Measurements from ENCODE around the gene EIF2B5.
A peak's percentile ranks its signal among the peaks of the same experiment; 100 is the strongest.
"Not testable (repeated sequence)": the region's sequence is repeated elsewhere in the genome, so short reads cannot be mapped to it uniquely, and the experiment has no call there.

The EIF2B5 gene

DNA sequence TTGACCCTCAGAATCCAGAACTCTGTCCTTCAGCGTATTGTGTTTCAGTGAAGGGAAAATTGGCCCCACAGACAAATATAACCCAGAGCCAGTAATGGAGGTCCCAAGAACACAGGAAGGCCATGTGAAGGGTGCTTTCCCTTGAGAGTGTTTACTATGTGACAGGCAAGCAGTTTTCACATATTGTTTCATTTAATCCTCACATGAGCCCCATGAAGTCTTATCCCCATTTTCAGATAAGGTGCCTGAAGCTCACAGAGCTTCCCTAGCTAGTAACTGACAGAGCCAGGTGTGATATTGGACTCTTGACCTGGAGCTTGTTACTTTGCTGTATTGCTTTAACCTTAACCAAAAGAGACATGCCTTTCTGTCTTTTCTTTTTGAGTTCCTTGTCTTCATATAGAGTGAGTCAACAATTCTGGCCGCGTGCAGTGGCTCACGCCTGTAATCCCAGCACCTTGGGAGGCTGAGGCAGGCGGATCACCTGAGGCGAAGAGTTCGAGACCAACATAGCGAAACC, 10.7 kb downstream of the EIF2B5 start:
- DNase-seq (ENCODE audit: low read depth), result no peak

DNA sequence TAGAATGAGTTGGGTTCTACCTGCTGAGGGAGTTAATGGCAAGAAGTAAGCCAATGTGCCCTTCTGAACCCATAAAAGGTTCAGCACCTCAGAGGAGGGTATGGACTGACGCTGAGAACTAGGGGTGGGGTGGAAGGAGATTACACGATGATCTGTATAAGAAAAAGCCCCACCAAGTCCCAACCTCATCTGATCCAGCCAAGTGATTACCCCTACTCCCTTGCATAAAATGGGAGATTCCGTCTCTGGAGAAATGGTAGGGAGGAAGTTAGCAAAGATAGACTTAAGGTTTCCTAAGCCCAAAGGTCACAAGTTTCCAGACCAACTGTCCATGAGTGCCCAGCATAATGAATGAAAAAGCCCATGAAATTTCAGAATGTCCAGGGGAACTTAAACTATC, 12.9 kb downstream of the EIF2B5 start:
- no peak for DNase-seq (ENCODE audit: low read depth)

DNA sequence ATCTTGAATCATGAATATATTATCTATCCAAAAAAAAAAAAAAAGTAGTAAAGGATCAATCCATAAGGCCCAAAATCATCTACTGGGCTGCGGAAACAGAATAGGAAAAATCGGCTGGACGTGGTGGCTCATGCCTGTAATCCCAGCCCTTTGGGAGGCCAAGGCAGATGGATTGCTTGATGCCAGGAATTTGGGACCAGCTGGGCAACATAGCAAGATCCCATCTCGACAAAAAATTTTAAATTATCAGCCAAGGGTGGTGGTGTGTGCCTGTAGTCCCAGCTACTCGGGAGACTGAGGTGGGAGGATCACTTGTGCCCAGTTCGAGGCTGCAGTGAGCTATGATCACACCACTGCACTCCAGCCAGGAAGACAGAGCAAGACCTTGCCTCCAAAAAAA, 14.0 kb downstream of the EIF2B5 start:
- DNase-seq (ENCODE audit: low read depth), result no peak

DNA sequence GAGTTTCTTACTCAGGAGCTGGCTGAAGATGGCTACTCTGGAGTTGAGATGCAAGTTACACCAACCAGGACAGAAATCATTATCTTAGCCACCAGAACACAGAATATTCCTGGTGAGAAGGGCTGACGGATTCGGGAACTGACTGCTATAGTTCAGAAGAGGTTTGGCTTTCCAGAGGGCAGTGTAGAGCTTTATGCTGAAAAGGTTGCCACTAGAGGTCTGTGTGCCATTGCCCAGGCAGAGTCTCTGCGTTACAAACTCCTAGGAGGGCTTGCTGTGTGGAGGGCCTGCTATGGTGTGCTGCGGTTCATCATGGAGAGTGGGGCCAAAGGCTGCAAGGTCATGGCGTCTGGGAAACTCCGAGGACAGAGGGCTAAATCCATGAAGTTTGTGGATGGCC, 14.6 kb downstream of the EIF2B5 start:
- DNase-seq (ENCODE audit: low read depth), result not testable (repeated sequence)

DNA sequence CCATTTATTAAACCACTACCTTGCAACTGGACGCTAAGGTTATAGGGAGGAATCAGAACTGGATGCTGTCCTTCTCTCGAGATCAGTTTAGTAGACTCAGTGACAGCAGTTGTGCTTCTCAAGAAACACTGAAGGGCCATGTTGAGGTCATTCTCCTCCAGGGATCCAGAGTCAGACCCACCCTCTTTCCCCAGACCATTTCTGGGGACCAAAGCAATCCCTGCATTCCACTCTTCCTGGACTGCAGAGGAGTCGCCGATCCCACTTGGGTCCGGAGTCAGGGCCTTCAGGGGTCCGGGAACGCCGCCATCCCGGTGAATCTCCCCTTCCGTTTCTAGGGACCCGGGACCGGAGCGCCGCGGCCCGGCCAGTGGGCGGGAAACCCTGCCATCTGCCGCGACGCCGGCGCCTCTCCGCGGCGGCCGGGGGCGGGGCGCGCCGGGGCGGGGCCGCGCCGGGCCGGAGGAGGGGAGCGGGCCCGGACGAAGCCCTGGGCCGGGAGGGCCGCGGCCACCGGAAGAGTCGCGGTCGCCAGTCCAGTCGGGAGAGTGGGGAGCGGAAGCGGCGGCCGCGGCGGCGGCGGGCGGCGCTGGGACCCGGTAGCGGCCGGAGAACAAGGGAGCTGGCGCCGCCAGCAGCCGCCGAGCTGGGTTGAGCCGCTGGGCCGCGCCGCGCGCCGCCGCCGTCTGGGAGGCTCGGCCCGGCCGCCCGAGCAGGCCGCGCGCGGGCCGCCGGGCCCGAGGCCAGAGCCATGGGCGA, 19.9 kb downstream of the EIF2B5 start, which contains the start of gene DVL3:
DVL3 (plus strand) TSS at position 493 of the 759 bp plus-strand sequence; CDS start at position 752, 259 bp downstream.
- DNase-seq (ENCODE audit: low read depth), result peak; percentile 38

DNA sequence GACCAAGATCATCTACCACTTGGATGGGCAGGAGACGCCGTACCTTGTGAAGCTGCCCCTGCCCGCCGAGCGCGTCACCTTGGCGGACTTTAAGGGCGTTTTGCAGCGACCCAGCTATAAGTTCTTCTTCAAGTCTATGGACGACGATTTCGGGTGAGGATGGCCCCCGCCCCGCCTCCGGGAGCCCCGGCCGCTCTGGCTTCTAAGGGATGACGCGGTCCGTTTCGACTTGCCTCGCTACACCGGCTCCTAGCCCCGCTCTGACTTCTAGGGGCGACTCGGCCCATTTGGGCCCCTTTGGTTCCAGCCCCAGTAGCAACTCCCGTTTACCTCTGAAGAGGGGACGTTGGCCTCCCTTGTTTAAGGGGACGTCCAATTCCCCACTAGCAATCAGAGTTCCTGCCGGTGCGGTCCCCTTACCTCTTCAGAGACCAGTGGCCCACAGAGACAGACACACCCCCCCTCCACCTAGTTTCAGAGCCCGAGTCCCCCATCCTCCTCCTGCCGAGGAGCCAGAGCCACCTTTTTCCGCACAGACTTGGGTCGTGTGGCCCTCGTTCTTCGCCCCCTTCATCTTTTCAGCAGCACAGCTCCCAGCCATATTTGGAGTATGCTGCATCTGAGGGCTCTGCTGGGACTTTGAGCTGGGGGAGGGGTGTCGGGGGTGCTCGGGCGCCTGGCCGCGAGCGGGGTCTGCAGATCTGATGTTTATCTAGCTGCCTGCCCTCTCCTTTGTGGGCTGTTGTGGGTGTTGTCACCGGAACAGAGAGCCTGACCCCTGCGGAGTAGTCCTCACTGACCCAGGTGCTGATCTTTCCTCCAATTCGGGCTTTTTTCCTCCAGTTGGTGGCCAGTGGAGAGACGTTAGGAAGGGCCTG, 20.7 kb downstream of the EIF2B5 start:
- DNase-seq (ENCODE audit: low read depth), result no peak

DNA sequence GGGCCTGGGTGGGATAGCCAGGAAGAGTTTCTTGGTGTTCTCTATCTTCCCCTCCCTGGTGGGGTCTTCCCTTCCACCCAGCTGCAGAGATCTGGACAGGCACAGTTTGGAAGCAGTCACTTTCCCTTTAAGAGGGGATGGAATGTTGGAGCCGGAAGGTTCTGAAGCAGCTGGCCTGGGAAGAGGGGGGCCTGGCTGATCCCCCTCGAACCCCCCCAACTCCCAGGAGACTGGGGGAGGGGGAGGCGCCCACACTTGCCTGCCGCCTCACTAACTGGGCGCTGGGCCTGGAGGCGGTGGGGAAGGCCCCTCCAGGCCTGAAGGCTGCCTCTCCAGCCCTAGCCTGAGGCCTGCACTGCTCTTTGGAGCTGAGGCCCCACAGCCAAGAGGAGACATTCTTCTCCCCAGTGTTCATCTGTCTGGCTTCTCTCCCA, 21.4 kb downstream of the EIF2B5 start:
- DNase-seq (ENCODE audit: low read depth), result no peak

DNA sequence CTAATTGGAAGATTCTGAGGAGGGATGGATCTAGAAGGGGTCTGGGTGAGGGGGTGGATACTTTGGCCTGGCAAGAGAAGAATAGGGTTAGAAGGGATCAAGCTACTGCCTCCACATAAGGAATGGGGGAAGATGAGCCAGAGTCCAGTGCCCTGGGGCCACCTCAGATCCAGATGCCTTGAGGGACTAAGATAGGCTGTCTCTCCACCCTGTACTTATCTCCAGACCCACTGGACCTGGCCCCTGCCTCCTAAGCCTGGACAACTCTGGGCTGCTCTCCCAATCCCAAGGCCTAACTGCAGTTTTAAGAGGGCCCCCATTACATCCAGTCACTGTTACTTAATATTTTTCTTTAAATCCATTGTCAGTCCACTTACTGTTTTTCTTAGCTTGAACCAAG, 22.0 kb downstream of the EIF2B5 start:
- DNase-seq (ENCODE audit: low read depth), result no peak

DNA sequence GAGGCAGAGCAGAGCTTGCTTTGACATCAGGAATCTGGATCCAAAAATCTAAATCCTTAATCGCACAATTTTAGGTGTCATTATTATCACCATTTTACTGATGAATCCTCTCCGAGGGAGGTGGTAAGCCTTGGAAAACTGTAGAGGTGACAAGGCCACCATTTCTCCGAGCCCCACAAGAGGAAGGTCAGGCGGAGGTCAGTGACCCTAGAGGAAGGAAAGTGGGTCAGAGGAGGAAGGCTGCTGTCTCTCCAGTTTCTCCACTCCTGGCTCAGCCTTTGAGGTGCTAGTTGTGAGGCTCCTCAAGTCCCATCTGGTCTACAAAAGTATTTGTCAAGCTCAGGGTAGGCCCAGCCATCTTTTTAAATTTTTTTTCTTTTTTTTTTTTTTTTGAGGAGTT, 23.2 kb downstream of the EIF2B5 start:
- no peak for DNase-seq (ENCODE audit: low read depth)

DNA sequence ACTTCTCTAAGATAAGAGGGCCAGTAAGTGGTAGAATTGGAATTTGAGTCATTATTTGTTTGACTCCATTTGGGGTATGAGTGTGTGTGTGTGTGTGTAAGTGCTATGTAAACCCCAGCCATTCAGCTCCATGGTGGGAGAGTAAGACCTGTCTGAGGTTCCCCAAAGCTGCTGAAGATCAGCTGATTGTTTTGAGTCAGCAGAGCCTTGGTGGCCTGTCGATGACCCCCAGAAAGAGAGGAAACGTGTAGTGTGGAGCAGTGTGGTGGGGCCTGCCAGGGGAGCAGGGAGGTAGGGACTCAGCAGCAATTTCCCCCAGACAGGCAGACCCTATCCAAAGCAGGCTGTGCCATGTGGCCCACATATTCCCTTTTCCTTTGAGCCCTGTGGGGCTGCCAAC, 25.3 kb downstream of the EIF2B5 start:
- no peak for DNase-seq (ENCODE audit: low read depth)

DNA sequence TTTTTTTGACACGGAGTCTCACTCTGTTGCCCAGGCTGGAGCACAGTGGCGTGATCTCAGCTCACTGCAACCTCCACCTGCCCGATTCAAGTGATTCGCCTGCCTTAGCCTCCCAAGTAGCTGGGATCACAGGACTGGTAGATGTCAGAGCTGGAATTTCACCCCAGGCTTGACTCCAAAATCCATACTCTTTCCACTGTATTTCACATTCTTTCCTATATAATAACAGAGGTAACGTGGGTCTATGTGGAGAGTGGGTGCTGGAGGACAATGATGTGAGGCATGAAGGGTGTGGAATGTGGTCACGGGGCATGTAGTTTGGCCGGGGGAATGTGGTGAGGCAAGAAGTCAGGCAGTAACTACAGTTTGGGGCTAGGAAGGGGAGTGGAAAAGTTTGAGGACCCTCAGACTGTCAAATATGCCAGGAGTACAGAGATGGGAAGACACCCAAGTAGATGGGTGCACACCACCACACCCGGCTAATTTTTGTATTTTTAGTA, 27.5 kb downstream of the EIF2B5 start:
- DNase-seq (ENCODE audit: low read depth), result not testable (repeated sequence)

DNA sequence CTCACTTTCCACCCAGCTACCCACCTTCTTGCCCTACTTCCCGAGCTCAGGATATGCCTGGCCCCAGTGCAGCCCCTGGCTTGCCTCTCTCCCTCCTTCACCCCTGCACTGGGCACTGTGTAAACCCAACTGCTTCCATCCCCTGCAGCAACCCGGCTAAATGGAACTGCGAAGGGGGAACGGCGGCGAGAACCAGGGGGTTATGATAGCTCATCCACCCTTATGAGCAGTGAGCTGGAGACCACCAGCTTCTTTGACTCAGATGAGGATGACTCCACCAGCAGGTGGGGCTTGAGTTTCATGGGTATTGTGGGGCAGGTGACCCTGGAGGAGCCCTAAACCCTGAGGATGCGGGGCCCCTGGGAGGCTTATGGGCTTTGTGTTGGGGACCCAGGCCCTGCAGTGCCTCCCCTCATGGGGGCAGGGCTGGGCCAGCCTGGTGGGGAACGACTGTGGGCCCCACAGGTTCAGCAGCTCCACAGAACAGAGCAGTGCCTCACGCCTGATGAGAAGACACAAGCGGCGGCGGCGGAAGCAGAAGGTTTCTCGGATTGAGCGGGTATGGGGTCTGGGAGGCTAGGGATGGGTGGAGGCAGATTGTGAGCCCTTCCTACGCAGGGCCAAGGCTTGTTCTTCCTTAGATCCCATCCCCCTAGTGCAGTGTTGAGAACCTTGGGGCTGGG, 29.6 kb downstream of the EIF2B5 start:
- no peak for DNase-seq (ENCODE audit: low read depth)

DNA sequence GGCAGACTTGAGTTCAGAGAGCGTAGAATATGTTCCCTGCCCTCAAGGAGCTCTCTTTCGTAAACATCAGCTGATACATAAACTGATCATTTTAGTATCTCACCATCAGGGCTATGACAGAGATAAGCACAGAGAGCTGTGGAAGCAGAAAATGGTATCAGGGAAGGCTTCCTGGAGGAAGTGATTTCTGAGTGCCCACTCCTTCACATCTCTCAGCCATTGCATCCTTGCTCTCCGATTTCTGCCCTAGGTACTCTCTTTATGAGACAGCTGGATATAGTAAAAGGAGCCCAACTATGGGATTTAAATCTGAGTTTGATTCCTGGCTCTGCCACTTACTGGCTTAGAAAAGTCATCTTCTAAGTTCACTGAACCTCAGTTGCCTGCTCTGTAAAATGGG, 30.4 kb downstream of the EIF2B5 start:
- DNase-seq (ENCODE audit: low read depth), result no peak

DNA sequence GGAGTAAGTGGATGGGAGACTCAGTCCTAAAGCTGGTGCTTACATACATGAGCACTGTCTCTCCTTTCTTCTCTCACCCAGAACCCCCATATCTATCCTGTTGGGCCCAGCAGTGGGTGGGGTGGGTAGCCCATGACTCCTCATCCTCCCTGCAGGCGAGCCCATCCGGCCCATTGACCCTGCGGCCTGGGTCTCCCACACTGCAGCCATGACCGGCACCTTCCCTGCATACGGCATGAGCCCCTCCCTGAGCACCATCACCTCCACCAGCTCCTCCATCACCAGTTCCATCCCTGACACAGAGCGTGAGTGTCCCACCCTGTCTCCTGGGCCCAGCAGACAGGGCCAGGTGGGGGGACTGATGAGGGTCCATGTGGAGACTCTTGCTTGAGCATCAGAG, 31.5 kb downstream of the EIF2B5 start:
- DNase-seq (ENCODE audit: low read depth), result no peak

DNA sequence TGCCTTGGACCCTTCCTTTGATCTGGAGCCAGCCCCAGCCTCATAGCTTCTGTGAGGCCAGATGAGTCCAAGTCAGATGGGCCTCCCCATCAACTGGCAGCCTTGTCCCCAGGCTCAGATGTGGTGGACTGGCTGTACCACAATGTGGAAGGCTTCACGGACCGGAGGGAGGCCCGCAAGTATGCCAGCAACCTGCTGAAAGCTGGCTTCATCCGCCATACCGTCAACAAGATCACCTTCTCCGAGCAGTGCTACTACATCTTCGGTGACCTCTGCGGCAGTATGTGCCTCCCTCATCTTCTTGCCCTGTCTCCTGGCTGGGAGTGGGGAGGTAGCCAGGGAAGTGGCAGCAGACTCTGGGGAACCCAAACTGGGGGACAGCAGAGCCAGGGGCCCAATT, 32.6 kb downstream of the EIF2B5 start:
- DNase-seq (ENCODE audit: low read depth), result no peak

DNA sequence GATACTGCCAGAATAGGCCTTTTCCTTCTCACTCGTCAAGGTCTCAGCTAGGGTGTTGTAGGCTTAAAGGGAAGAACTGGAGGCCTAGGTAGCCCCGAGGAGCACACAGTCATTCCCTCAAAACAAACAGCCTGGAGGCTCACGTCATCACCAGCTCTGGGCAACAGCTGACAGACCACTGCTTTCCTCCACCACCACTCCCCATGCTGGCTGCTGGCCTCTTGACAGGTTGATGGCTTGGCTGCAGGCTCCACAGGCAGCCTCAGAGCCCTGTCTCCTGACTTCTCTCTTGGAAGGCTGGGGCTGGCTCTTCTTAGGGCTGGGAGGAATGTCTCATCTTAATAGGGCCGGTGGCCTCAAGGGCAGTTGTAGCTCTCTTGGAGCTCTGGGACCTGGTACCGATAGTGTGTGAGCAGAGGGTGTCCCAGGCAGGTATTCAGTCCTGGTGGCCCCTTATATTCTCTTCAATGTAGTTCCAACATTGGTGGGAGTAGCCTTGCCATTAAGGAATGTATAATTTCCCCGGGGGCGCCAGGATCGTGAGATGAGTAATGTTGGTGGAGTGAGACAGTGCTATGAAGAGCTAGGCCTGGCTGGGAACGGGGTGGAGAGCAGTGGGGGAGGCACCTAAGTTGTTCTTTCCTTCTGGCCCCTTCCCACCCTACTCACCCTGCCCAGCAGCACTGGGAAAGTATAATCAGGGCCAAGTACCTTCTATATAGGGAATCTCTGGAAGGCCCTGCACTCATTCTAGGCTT, 33.4 kb downstream of the EIF2B5 start:
- DNase-seq (ENCODE audit: low read depth), result no peak

DNA sequence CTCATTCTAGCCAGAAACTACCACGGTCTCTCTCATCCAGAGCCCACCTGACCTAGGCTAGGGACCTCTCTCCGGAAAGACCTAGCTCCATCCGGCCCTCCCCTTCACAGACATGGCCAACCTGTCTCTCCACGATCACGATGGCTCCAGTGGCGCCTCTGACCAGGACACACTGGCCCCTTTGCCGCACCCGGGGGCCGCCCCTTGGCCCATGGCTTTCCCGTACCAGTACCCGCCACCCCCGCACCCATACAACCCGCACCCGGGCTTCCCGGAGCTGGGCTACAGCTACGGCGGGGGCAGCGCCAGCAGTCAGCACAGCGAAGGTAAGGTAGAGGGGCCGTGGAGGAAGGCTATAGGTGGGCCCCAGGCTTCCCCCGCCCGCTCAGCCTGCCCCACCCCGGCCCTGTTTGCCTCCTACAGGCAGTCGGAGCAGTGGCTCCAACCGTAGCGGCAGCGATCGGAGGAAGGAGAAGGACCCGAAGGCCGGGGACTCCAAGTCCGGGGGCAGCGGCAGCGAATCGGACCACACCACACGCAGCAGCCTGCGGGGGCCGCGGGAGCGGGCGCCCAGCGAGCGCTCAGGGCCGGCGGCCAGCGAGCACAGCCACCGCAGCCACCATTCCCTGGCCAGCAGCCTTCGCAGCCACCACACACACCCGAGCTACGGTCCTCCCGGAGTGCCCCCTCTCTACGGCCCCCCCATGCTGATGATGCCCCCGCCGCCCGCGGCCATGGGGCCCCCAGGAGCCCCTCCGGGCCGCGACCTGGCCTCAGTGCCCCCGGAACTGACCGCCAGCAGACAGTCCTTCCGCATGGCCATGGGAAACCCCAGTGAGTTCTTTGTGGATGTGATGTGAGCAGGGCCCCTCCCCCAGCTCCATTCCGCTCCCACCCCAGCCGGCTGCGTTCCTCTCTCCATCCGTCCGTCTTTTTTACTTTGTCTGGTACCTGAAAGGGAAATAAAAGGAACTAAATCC, 35.0 kb downstream of the EIF2B5 start:
- no peak for DNase-seq (ENCODE audit: low read depth)

DNA sequence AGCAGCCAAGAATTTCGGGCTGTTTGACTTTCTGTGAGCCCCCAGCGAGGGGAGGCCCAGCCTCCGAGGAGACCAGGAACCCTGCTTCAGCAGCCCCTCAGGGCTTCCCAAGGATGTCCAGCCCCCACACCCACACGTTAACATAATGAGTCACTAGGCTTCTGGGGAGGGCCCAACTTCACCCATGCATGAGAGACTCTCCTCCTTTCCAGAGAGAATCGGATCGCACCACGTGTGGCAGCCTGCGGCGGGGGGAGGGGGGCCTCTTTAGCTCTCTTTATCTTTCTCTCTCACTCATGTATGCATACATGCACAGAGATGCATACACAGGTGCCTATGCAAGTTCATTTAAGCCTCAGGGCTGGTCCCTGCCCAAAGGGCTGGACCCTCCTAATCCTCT, 36.4 kb downstream of the EIF2B5 start:
- no peak for DNase-seq (ENCODE audit: low read depth)

DNA sequence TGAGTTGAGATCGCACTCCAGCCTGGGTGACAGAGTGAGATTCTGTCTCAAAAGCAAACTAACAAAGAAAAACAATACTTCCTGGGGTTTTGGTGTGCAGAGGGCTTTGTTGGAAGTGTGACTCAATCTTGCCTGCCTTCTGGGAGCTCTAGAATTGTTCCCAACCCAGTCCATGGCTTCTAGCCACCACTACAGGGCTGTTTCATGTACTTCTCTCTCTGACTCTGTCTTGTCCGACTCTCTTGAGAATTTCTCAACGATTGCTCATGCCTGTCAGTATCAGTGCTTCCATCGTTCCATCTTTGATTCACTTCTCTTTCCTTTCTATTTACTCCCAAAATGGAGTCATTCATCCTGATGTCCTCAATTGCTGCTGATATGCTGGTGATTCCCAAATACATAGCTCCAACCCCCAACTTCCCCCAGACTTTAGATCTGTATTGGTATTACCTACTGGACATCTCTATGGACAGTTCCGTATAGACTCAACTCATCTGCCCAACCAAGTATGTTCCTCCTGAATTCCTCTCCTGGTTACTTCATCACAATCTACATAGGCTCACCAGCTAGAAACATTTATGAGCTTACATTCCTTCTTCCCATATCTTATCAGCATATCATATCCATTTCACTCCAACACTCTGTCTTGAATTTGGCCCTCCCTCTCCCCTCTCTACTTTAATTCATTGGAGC, 37.7 kb downstream of the EIF2B5 start:
- DNase-seq (ENCODE audit: low read depth), result no peak

DNA sequence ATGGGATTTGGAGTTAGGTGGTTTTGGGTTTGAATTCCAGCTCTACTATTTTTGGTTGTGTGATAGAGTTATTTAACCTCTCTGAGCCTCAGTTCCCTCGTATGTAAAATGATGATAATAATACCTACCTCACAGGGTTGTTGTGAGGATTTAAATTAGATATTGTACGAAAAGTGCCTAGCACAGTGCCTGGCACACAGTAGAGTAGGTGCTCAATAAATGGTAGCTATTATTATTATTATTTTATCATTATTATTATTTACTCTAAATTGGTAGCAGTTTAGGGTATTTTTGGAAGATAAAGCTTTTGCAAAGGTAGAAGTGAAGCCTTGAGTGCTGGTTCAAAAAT, 38.2 kb downstream of the EIF2B5 start:
- no peak for DNase-seq (ENCODE audit: low read depth)

All from activated T-helper 1 cell treated with Interleukin-2 at 50 U/mL for 16 hours (primary cell).